Effector CD4-positive, alpha-beta T cell (primary cell): ENCODE measurements around the gene DDRGK1.

ENCODE experiments used
- DNase-seq: peaks from one replicate; pipeline ENCODE4 v3.0.0-alpha.2; 2020

The DDRGK1 gene

DNA sequence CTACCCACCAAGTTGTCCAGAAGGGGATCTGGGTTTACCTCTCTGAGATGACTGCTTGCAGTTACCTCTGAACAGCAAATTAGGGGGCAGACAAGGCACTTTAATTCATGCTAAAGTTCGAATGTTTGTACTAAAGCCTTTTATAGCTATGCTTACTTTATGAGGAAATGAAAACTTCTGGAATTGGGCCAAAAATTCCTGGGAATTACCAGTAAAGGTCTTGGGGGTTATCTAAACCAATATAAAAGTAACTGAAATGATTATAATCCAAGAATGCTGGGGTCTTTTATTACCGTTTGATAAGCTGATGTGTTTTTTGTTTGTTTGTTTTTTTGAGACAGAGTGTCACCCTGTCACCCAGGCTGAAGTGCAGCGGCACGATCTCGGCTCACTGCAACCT, 23.2 kb downstream of the DDRGK1 start:
- DNase-seq: no peak

DNA sequence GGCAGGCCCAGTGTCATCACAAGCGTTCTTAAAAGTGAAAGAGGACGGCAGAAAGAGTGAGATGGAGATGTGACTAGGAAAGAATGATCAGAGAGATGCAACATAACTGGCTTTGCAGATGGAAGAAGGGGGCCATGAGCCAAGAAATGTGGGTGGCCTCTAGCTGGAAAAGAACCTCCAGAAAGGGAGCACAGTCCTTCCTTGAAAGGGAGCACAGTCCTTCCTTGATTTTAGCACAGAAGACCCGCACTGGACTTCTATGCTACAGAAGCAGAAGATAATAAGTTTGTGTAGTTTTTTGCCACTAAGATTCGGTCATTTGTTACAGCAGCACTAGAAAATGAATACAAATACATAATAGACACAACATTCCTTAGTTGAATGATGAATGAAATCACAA, 24.2 kb downstream of the DDRGK1 start:
- no peak for DNase-seq

DNA sequence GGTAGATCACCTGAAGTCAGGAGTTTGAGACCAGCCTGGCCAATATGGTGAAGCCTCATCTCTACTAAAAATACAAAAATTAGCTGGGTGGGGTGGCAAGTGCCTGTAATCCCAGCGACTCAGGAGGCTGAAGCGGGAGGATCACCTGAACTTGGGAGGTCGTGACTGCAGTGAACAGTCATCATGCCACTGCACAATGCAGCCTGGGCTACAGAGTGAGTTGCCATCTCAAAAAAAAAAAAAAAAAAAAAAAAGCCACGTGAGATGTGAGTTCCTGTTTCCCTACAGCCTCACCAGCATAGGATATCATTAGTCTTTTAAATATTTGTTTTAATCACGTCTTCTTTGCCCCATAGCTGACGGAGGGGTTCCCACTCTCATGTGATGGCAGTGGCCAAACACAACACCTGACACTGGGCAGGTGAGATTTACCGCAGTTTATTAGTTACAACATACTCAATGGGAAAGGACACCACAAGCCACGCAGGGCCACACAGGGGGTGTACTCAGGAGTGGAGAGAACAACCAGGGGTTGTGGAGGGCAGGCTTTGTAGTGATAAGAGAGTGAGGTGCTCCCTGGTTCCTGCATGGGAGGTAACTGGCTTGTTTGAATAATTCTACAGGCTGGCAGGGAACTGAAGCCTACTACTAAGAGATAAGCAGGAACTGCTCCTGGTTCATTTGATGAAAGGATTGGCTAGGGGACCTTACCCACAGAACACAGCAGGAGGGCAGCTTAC, 26.6 kb downstream of the DDRGK1 start:
- no peak for DNase-seq

DNA sequence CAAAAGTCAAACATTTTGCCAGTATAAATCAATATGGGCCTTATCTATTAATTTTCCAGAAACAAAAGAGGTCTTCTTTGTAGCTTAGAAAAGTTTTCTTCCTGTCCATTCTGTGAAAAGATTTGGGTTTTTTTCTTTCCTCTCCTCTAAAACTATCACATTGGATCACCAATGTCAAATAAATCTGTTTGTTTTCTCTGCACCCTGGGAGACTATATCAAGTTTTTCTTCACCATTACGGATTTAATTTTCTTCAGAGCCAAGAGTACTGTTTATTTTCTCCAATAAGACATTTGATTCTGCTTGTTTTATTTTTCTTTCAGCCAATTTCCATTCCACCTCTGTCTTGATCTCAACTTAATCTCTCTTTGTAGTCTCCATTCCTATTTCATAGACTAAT, 29.2 kb downstream of the DDRGK1 start:
- no peak for DNase-seq

DNA sequence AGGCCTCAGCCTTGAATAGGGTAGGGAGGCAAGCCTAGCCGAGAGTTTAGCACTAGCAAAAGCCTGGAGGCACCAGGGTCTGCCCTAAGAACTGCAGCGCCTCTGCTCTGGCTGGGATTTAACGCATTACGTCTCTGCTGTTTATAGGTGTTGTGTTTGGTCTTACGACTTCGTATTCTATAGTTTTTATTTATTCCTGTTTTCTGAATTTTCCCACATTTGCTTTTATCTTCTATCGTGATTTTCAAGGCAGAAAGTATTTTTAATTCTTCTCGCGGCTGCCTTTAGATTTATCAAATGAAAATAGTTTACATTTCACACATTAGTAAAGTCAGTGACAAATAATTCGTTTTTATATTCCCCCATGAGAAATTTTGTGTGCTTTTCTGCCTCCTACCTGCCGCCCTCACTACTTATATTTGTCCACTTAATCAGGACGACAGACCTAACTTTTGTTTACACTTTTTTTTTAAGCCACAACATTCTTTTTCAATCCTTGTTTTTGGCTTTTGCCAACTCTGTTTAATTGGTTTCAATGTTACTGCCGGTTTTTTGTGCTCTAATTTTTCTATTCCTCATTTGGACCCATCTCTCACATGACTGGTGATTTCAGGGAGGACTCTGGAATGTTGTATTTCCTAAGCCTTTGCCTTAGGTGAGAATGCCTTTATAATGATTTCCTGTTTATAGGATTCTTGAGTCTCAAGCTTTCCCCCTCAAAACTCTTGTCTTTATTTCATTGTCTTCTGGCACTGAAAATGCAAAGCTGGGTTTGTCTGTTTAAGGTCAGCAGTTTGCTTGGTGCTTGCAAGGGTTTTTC, 29.8 kb downstream of the DDRGK1 start:
- DNase-seq: no peak

DNA sequence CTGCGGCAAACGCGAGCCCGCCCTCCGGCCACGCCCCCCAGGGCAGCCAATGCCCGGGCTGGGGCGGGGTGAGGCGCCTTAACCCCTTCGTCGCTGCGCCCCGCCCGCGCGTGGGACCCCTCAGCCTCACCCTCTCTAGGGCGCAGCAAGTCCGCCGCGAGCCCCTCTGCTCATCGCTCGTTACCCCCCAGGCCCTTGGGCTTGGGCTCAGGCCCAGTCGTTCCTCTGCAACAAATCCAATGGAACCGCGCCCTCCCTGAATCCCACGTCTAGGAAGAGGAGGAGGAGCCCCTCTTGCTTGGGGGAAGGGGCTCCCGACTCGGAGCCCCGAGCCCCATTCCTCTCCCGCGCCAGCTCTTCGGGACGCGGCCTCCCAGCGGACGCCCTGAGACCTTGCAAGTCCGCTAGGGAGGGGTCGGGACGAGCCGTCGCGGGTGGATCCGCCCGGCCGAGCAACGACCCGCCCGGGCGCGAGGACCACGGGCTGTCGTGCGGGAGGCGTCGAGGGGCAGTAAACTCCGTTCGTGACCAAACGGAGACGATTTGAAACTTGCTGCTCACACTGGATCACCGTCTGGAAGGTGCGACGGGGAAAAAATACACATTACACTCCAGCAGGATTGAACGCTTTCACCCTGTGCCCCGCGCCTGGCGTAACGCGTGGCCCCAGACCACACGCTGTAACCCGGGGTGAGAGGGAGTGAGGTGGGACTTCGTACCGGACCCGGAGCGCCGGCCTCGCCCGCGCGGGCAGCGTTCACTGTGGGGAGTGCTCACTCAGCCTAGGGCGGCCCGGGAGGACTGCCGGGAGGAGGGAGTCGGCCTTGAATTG, 30.7 kb downstream of the DDRGK1 start:
- peak; percentile 86 for DNase-seq

DNA sequence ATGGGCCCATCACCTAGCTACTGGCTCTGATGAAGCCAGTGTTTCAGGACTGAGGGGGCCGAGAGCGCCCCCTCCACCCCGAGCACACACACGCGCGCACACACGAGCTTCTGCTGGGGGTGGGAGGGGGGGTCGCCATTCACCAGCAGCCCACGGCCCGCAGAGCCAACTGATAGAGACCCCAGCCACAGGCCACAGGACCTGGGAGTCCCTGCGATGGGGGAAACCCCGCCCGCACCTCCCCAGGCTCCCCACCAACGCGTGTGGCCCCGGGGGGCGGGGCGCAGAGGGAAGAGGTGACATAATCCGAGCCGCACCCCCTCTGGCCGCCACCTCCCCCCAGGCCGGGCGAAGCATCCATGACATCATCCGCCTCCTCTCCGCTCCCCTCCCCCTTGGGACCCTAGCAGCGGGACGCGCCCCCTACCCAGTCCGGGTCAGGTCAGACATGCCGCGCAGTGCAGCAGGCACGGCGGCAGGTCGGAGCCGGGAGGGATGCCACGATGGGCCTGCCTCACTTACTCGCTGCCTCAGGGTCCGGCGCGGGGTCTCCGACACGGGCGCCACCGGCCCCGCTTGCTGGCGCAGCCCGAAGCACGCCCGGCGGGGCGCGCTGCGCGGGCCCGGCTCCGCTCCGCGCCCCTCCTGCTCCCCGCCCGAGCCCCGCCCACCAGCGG, 31.4 kb downstream of the DDRGK1 start, which contains the start of gene LZTS3:
Gene LZTS3 (minus strand): TSS at position 617 of the 677 bp plus-strand sequence. CDS start 6,386 bp downstream, outside the sequence.
- DNase-seq: peak; percentile 86

DNA sequence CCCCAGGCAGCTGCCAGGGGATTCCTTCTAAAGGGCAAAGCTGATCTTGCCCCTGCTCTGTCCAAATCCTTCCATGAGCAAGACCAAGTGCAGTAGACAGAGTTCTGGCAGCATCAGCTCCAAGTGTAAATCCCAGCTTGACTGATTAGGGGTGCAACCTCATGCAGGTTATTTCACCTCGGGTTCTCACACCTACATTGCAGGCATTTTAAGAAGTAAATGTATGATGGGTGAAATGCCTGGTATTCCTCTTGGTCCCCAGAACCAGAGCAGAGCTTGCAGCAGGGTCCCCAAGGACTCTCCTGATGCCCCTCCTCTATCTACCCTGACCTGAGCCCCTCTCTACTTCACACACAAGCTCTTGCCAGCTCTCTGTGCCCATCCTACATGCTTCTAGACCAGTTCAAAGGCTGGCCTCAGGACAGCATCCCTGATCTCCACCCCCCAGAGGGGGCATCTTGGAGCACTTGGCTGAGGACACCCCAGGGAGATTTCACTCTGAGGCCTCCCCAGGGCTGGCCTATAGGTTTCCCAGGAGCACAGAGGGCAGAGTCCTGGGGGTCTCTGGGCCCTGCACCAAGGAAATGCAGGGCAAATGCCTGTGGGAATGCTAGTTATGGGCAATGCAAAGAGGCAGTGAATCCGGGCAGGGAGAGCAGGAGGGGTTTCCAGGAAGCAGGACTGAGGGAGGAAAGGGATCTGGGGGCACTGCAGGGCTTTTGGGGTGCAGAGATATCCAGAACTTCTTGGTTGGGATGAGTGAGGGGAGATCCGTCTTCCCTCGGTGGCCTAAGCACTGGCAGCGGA, 32.2 kb downstream of the DDRGK1 start:
- no peak for DNase-seq

DNA sequence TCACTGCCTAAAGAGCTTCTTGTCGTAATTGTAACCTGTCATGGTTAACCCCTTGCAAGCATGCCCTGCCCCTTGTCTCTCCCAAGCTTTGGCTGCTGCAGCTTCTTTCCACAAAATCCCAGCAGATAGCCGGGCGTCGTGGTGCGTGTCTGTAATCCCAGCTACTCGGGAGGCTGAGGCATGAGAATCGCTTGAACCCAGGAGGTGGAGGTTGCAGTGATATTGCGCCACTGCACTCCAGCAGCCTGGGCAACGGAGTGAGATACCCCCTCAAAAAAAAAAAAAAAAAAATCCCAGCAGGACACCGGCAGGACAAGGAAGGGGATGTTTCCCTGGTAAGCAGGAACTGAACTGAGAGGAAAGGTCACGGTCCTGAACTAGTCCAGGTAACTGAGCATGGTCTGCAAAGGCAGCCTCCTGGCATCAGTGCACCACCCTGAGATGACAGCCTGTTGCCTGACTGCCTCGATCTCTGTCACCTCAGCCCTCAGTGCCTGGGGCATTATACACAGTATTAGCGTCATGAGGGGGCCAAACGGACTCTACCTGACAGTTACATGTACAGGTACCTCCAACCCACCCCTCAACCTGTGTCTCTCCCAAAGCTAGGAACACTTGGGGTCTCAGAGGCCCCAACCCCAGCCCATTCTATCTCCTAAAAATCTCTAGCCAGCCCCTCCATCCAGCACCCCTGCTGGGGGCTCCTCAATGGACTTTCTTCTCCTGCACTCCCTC, 32.9 kb downstream of the DDRGK1 start:
- no peak for DNase-seq

DNA sequence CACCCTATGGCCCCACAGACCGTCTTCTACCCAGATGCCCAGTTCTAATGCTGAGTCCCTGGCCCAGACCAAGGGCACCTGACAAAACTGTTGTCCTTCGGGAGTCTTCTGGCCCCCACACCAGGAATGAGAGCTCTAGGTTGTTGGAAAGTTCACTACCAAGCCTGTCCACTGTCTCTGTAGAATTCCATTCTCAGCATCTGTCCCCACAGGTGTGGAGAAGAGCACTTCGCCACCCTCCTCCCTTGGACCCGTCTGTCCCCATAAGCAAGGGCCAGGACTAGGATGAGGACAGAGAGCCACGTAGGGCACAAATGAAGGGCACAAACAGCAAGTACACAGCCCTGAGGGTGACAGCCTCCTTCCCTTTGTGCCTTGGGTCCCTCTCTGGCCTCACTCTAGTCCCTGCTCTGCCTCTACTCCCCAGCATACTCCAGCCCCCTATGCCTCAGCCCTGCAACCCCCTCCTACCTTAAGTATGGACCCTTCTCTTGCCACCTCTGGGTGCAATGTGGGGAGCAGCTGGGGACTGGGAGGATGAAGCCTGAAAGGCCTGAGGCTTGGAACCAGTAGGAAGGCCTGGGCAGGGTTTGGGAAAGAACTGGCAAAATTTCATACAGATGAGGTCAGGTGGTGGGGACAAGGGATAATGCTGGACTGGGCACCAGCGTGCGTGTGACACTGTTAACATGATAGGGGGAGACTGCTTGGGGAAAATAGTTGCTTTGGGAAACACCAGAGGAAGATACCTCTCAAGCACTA, 35.5 kb downstream of the DDRGK1 start:
- DNase-seq: no peak

DNA sequence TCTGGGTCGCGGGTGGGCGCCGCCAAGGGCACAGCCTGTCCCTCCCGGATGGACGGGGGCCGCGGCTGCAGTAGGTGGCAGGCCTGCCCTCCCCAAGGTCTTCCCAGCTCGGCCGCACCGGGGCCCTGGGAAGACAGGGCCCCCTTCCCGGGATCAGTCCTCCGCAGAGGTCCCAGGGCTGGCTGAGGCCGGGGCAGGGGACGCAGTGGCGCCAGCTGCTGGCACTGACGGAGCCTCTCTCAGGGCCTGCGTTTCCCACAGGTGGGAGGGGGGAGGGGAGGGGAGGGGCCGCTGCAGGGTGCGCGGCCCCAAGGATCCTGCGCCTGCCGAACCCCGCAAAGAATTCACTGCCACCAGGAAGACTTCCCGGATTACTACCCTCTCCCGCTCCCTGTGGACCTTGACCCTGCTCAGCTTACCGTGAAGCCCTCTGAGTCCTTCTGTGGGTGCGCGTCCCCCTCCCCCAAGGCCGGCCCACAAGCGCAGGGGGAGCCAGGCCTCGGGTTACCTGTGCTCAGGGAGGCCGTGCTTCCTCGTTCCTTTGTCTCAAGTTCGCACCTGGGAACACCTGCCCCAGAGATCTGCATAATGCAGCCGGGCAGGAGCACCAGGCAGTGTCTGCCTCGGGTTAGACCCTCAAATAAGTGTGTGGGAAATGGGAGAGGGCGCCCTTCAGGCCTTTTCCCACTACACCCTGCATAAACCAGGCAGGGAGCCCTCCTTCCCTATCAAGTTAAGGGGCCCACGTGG, 36.2 kb downstream of the DDRGK1 start:
- no peak for DNase-seq

DNA sequence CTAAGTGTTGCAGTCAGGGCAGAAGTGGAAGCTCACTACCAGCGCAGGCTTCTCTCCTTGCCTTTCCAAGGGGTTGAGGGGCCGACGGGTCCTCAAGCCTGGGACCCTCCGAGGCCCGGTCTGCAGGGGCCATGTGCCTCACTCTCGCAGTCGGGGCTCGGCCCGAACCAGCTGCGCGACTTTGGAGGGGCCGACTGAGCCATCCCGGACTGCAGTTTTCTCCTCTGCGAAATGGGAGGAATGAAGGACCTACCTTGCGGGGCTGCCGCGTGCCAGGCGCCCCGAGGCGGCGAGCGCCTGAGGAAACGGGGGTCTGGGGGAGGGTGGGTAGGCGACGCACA, 36.8 kb downstream of the DDRGK1 start:
- DNase-seq: no peak

DNA sequence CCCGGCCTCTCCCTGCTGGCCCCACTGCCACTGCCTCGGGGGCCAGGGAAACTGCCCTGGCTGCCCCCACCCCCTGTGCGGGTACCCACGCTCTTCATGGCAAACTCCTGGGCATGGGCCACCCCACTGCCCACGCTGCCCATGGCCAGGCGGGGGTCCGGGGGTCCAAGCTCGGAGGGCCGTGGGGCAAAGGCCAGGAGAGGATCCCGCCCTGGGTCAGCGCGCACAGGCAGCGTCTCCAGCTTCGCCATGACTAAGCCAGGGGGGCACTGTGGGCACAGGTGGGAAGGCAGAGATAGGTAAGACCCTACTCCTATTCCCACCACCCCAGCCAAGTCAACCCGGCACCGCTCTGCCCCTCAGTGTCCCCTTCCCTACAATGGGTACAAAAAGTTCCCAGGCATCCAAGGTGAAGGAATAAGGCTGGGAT, 37.6 kb downstream of the DDRGK1 start:
- no peak for DNase-seq

DNA sequence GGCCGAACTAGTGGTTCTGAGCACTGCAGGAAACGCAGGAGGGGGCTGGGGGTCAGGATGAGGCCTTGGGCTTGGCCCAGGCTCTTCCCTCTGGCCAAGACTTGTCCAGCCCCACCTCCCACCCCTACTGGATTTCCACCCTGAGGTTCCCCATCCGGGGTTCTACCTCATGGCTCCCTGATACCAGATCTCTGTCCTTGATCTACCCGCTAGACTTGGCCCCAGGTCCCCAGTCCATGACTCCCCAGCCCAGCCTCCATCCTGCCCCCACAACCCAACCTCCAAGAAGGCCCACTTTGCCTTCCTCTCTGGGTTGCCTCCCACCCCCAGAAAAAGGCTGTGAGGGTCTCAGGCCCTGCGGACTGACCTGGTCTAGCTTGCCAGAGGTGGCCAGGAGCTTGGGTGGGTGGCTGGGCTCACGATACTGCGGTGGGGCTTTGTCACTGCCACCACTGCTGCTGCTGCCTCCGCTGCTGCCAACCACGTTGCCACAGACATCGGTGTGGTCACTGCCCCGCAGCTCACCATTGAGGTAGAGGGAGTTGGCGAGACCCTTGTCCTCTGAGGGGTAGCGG, 38.1 kb downstream of the DDRGK1 start:
- DNase-seq: no peak

DNA sequence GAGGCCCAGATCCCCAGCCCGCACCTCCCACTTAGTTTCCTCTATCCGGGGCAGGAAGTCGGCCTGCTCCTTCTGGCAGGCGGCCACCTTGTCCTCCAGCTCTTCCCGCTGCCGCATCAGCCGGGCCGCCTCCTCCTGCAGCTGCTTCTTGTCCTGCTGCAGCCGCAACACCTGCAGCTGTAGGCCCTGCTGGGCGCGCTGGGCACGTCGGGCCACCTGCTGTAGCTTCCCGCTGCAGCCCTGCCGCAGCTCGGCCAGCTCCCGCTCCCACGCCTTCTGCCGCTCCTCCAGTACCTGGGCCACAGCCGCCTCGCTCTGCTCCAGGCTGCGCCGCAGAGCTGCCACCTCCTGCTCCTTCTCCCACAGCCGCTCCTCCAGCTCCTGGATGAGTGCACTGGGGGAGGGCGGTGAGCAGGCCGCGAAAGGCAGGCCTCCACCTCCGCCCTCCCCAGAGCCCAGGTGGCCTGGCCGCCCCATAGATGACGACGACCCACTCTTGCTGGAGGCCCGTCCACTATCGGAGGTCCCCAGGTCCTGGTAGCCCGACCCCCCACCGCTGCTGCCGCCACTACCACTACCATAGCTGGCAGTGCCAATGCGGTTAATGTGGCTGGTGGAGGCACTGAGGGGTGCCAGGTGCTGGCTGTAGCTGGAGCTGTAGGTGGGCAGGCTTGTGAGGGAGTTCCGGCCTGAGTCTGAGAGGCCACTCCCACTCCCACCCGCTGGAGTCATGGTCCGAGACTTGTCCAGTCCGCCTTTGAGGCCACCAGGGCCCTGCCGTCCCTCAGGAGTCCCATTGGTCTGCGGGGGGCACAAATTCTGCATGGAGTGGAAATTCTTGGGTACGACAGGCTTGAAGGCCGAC, 38.8 kb downstream of the DDRGK1 start:
- DNase-seq: no peak

DNA sequence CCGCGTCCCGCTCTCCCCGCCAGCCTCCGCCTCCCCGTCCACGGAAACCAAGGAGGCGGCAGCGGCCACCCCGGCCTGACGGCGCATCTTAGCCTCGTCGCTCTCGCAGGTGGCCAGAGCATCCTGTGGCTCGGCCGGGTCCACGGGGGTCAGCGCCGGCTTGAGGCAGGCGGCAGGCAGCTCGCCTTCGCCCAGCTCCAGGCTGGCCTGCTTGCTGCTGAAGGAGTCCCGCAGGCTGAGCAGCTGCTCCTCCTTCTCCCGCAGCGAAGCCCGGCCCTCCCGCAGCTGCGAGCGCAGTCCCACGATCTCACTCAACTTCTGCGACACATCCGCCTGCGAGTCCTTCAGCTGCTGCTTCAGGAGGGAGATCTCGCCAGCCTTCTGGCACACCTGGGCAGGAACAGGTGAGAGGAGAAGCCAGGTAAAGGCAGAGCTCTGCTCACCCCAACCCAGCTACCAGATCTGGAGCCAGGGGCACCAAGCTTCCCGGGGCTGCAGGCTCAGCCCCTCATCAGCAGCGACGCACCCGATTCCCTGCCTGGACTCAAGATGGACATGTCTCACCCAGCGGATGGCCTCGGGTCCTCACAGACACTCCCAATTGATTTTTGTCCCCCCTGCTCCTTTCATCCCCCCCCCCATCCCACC, 39.6 kb downstream of the DDRGK1 start:
- no peak for DNase-seq

DNA sequence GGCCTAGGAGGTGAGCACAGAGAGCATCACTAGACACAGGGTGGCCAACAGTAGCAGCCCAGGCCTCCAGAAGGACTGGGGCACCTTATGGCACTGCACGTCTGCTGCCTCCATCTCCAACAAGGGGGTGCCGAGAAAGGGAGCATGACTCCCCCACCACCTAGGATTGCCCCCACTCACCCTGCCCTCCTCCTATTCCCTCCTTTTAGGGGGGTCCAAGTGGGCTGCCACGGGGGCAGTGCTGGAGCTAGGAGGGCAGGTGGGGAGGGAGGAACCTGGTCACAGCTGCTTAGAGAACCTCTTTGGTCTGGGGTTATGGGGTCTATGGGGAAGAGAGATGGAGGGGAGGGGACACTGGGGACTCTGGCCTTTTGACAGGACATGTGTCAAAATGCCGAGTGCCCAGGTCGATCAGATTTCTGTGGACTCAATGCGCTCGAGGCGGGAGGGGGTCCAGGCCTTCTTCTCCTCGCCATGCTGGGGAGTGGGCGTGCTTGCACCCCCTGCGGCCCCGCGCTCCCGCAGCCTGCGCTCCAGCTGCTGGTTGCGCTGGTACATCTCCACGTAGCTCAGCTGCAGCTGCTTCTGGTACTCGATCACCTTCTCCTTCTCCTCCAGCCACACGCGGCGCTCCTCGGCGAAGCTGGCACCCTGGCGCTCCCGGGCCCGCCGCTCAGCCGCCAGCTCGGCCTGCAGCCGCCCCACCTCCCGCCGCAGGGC, 40.3 kb downstream of the DDRGK1 start:
- no peak for DNase-seq
